ENCODE results near the gene GNPNAT1. TPM values are rescaled to one million over a fixed set of nuclear protein-coding genes. Genes with fewer than 3 reads are reported as not detected.
A peak's percentile ranks its signal among the peaks of the same experiment; 100 is the strongest.
"Not testable (repeated sequence)": the region's sequence is repeated elsewhere in the genome, so short reads cannot be mapped to it uniquely, and the experiment has no call there.

GNPNAT1 gene
- polyA plus RNA-seq, 4 donors: 13.5 to 43.4 (median 21.6) TPM

DNA sequence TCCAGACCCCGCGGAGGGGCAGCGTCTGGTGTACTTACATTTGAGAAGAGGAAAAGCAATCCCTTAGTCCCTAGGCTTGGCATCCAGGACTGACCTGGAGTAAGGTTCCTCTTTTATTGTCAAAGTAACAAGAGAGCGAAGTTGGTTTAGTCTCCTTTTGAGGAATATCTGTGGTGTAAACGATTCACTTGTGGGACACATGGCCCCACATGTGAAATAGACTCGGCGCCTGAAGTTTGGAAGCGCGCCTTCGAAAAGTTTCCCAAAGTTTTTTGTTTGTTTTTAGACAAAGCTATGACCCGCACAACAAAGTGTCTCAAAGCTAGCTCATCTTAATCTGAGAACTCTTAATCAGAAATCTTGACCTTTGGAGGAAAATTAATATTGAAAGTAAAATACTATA is 60.7 kb downstream of the GNPNAT1 start:
- no peaks in the 10 kb centered on the region for H3K27me3 ChIP-seq (ENCODE audit: control insufficient read depth in 3 of 3, insufficient read depth in 3 of 3, low read length in 3 of 3)
- WGBS, 3 donors: 1% methylated on average over 11 of the region's 11 CpGs
- DNase-seq (peak in 1 of 2 donors; percentile 37), FAIRE-seq (no peak)
- peak overlapping the region; percentile 84 to 100 (median 93) for H3K4me3 ChIP-seq (ENCODE audit: low read depth in 1 of 3, low read length in 3 of 3)
- peak overlapping the region; percentile 78 to 94 (median 89) for H3K27ac ChIP-seq (ENCODE audit: low read depth in 1 of 3, low read length in 2 of 3)
- H3K9me3 ChIP-seq (ENCODE audit: control insufficient read depth in 2 of 2, insufficient read depth in 1 of 2, low read depth in 1 of 2, low read length in 1 of 2): no peaks in the 10 kb centered on the region
- H3K4me1 ChIP-seq (ENCODE audit: control insufficient read depth in 3 of 3, insufficient read depth in 2 of 3, low read depth in 1 of 3, low read length in 2 of 3): no peaks in the 10 kb centered on the region
- peaks cover 0 to 23% (median 5%) of the 10 kb centered on the region in 3 donors for H3K36me3 ChIP-seq (ENCODE audit: control insufficient read depth in 3 of 3, insufficient read depth in 2 of 3, low read depth in 1 of 3, low read length in 3 of 3)

DNA sequence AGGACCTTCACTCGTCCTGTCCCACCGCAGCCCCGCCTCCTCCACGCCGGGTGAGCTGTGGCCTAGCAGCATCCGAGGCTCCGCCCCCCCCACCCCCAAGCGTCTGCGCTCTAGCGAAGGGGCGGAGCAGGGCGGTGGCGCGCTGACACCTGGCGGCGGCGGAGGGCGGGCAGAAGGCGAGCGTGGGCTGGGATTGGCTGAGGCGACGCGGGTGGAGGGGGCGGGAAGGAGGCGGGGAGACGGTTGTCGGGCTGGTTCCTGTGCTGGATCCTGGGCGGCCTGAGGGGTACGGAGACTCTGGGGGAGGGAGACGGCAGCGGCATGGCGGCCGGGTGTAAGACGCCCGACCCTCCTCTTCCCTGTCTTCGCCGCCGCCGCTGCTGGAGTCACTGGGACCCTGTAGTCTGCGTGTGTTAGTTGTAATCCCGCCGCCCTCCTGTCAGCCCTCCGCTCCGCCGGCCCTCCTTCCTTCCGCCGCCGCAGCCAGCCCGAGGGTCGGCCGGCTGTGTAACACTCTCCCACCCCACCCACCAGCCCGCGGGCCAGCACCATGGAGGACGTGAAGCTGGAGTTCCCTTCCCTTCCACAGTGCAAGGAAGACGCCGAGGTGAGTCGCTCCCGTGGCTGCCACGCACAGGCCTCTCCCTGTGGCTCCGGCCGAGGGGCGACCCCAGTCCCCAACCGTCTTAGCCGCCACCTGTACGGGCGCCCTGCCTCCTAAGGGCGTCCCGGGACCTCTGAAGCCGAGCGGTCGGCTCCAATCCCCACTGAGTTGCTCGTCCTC is 61.3 kb downstream of the GNPNAT1 start, which contains the start of gene STYX:
TSS of gene STYX (plus strand) at position 242 of the 784 bp plus-strand sequence. CDS start at position 551, 309 bp downstream.
- H3K27ac ChIP-seq (ENCODE audit: low read depth in 1 of 3, low read length in 2 of 3): peak within 1 kb of the TSS; percentile 78 to 94 (median 89)
- peak within 1 kb of the TSS; percentile 84 to 100 (median 93) for H3K4me3 ChIP-seq (ENCODE audit: low read depth in 1 of 3, low read length in 3 of 3)
- H3K36me3 ChIP-seq (ENCODE audit: control insufficient read depth in 3 of 3, insufficient read depth in 2 of 3, low read depth in 1 of 3, low read length in 3 of 3): peaks cover 0 to 28% (median 6%) of the 10 kb centered on the region in 3 donors
- DNase-seq (peak; percentile 99 to 100), FAIRE-seq (no peak)
- WGBS, 3 donors: 0% methylated on average over 35 to 72 of the region's 72 CpGs
- no peaks in the 10 kb centered on the region for H3K27me3 ChIP-seq (ENCODE audit: control insufficient read depth in 3 of 3, insufficient read depth in 3 of 3, low read length in 3 of 3)
- no peaks in the 10 kb centered on the region for H3K9me3 ChIP-seq (ENCODE audit: control insufficient read depth in 2 of 2, insufficient read depth in 1 of 2, low read depth in 1 of 2, low read length in 1 of 2)
- H3K4me1 ChIP-seq (ENCODE audit: control insufficient read depth in 3 of 3, insufficient read depth in 2 of 3, low read depth in 1 of 3, low read length in 2 of 3): no peaks in the 10 kb centered on the region

DNA sequence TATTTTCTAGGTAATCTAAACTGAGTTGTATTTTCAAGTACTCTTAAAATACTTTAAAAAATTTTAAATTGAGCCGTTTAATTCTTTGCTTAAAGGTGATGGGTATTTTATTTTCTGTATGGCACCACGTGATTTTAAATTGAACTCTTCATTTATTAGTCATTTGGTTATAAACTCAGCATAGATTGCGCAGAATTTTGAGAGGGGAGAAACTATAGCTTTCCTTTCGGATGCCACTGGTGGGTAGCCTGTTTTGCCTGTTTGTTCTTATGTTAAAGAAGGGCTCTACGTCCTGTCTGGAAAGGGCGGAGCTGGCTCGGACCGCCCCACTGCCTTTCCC is 61.9 kb downstream of the GNPNAT1 start:
- WGBS, 3 donors: 0 to 1% (median 1%) methylated on average over 8 of the region's 8 CpGs
- FAIRE-seq (no peak), DNase-seq (no peak)
- no peaks in the 10 kb centered on the region for H3K27me3 ChIP-seq (ENCODE audit: control insufficient read depth in 3 of 3, insufficient read depth in 3 of 3, low read length in 3 of 3)
- no peaks in the 10 kb centered on the region for H3K4me1 ChIP-seq (ENCODE audit: control insufficient read depth in 3 of 3, insufficient read depth in 2 of 3, low read depth in 1 of 3, low read length in 2 of 3)
- H3K4me3 ChIP-seq (ENCODE audit: low read depth in 1 of 3, low read length in 3 of 3): peak overlapping the region in 1 of 3 donors; percentile 43
- peaks cover 2 to 28% (median 6%) of the 10 kb centered on the region in 3 donors for H3K36me3 ChIP-seq (ENCODE audit: control insufficient read depth in 3 of 3, insufficient read depth in 2 of 3, low read depth in 1 of 3, low read length in 3 of 3)
- H3K9me3 ChIP-seq (ENCODE audit: control insufficient read depth in 2 of 2, insufficient read depth in 1 of 2, low read depth in 1 of 2, low read length in 1 of 2): no peaks in the 10 kb centered on the region
- H3K27ac ChIP-seq (ENCODE audit: low read depth in 1 of 3, low read length in 2 of 3): peak overlapping the region in 2 of 3 donors; percentile 60 to 62

DNA sequence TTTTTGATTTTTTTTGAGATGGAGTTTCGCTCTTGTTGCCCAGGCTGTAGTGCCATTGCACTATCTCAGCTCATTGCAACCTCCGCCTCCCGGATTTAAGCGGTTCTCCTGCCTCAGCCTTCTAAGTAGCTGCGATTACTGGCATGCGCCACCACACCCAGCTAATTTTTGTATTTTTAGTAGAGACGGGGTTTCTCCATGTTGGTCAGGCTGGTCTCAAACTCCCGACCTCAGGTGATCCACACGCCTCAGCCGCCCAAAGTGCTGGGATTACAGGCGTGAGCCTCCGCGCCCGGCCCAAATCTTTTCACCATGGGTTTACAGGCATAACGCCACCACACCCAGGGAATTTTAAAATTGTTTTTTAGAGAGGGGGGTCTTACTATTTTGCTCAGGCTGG is 62.4 kb downstream of the GNPNAT1 start:
- H3K9me3 ChIP-seq (ENCODE audit: control insufficient read depth in 2 of 2, insufficient read depth in 1 of 2, low read depth in 1 of 2, low read length in 1 of 2); H3K4me3 ChIP-seq (ENCODE audit: low read depth in 1 of 3, low read length in 3 of 3); H3K4me1 ChIP-seq (ENCODE audit: control insufficient read depth in 3 of 3, insufficient read depth in 2 of 3, low read depth in 1 of 3, low read length in 2 of 3); DNase-seq; H3K27me3 ChIP-seq (ENCODE audit: control insufficient read depth in 3 of 3, insufficient read depth in 3 of 3, low read length in 3 of 3); FAIRE-seq: not testable (repeated sequence)
- WGBS, 3 donors: 91 to 95% (median 93%) methylated on average over 15 of the region's 15 CpGs
- Histone ChIP-seq H3K36me3 (ENCODE audit: control insufficient read depth in 3 of 3, insufficient read depth in 2 of 3, low read depth in 1 of 3, low read length in 3 of 3) (peaks cover 5 to 28% (median 6%) of the 10 kb centered on the region in 3 donors), H3K27ac (ENCODE audit: low read depth in 1 of 3, low read length in 2 of 3) (peak overlapping the region in 1 of 3 donors; percentile 60)

DNA sequence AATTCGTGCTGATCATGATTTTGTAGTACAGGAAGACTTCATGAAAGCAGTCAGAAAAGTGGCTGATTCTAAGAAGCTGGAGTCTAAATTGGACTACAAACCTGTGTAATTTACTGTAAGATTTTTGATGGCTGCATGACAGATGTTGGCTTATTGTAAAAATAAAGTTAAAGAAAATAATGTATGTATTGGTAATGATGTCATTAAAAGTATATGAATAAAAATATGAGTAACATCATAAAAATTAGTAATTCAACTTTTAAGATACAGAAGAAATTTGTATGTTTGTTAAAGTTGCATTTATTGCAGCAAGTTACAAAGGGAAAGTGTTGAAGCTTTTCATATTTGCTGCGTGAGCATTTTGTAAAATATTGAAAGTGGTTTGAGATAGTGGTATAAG is 63.9 kb downstream of the GNPNAT1 start:
- FAIRE-seq: peak; percentile 65
- peaks cover 9 to 22% (median 11%) of the 10 kb centered on the region in 3 donors for H3K36me3 ChIP-seq (ENCODE audit: control insufficient read depth in 3 of 3, insufficient read depth in 2 of 3, low read depth in 1 of 3, low read length in 3 of 3)
- not testable (repeated sequence) for H3K4me1 ChIP-seq (ENCODE audit: control insufficient read depth in 3 of 3, insufficient read depth in 2 of 3, low read depth in 1 of 3, low read length in 2 of 3); H3K4me3 ChIP-seq (ENCODE audit: low read depth in 1 of 3, low read length in 3 of 3); H3K27me3 ChIP-seq (ENCODE audit: control insufficient read depth in 3 of 3, insufficient read depth in 3 of 3, low read length in 3 of 3); DNase-seq; H3K27ac ChIP-seq (ENCODE audit: low read depth in 1 of 3, low read length in 2 of 3); H3K9me3 ChIP-seq (ENCODE audit: control insufficient read depth in 2 of 2, insufficient read depth in 1 of 2, low read depth in 1 of 2, low read length in 1 of 2)
- 96 to 100% (median 99%) methylated on average over 2 of the region's 2 CpGs for WGBS, 3 donors

Other genes starting within 250 kb of the GNPNAT1 start
- gene TXNDC16, start 239.1 kb downstream of the GNPNAT1 start, polyA plus RNA-seq: 10 to 100 TPM in 1 of 4 donors, 1 to 10 TPM in 1, under 1 TPM in 2; 0.81 to 14.2 (median 2.0) TPM
- gene GPR137C, start 238.8 kb downstream of the GNPNAT1 start, polyA plus RNA-seq: 1 to 10 TPM in 1 of 4 donors, under 1 TPM in 1, not detected in 2; 0.72 to 2.0 TPM
- gene ERO1A, start 96.0 kb downstream of the GNPNAT1 start, polyA plus RNA-seq: 10 to 100 TPM in 2 of 4 donors, 1 to 10 TPM in 2; 7.8 to 44.8 (median 14.3) TPM
- gene PSMC6, start 84.4 kb downstream of the GNPNAT1 start, polyA plus RNA-seq: 100 to 1,000 TPM in 1 of 4 donors, 10 to 100 TPM in 3; 63.8 to 119 (median 87.7) TPM
- gene STYX, start 61.4 kb downstream of the GNPNAT1 start, polyA plus RNA-seq: 10 to 100 TPM in 1 of 4 donors, 1 to 10 TPM in 3; 4.9 to 11.0 (median 6.1) TPM
- gene FERMT2, start 159.4 kb upstream of the GNPNAT1 start, polyA plus RNA-seq: 10 to 100 TPM in 2 of 4 donors, 1 to 10 TPM in 1, under 1 TPM in 1; 0.89 to 18.9 (median 11.5) TPM